ENCODE data around the gene KLHDC7A. TPM values are rescaled to one million over a fixed set of nuclear protein-coding genes. Genes with fewer than 3 reads are reported as not detected.

KLHDC7A gene
- total and polyA plus RNA-seq, 2 of the 4 experiments (the other 2 are of a cell fraction): not detected

DNA sequence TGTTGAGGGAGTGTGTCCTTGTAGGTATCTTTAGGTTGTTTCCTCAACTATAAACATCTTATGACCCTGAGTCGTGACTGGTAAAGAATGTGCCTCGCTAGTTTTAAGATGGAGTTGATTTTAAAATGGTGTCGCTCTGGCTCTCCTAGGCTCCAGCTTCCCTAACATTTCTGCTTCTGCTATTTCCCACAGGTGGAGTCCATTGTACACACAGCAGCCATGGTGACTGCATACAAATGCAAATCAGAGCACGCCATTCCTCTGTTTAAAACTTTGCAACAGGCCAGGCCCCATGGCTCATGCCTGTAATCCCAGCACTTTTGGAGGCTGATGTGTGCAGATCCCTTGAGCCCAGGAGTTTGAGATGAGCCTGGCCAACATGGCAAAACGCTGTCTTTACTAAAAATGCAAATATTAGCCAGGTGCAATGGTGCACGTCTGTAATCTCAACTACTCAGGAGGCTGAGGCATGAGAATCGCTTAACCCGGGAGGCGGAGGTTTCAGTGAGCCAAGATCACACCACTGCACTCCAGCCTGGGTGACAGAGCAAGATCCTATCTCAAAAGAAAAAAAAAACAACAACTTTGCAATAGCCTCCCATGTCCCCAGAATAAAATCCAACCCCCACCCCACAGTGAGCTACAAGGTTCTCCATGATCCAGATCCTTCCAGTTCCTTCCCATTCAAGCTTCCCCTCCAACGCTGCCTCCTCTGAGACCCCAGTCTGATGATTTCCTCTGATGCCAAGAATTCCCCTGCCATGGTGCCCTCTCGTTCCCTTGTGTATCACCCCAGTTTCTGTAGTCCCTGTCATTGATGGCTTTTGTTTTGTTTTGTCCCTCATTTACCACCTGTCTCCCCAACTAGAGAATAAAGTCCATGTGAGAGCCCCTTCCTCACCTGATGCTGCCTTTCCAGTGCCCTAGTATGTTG is 36.9 kb upstream of the KLHDC7A start:
- Histone ChIP-seq H3K23ac (ENCODE audit: low read depth, low read length) (no peak overlapping the region), H3K9me1 (ENCODE audit: insufficient read depth, low read length) (no peaks in the 10 kb centered on the region), H2BK15ac (ENCODE audit: low read depth, low read length) (no peak overlapping the region), H3K56ac (ENCODE audit: extremely low read depth, insufficient read depth, low read length) (no peak overlapping the region), H2BK5ac (ENCODE audit: low read depth, low read length, poor library complexity, severe bottlenecking) (no peak overlapping the region), H3K4me1 (ENCODE audit: control insufficient read depth, insufficient read depth, low read length) (no peaks in the 10 kb centered on the region), H2AK5ac (ENCODE audit: low read depth, low read length) (no peak overlapping the region), H3K4me3 (ENCODE audit: insufficient read depth, low read depth, low read length) (no peak overlapping the region), H3K9ac (ENCODE audit: low read depth, low read length) (no peak overlapping the region), H2BK120ac (ENCODE audit: low read depth, low read length) (no peak overlapping the region), H2AFZ (replicated peaks; ENCODE audit: low read length, poor library complexity) (no peak overlapping the region), H3K4ac (ENCODE audit: low read depth, low read length) (no peak overlapping the region), H3K18ac (ENCODE audit: low read depth, low read length) (no peak overlapping the region), H3K36me3 (ENCODE audit: control insufficient read depth, insufficient read depth, low read length) (no peaks in the 10 kb centered on the region), H2AK9ac (replicated peaks; ENCODE audit: low read depth, low read length, poor library complexity) (no peak overlapping the region), H3K4me2 (ENCODE audit: low read depth, low read length) (no peak overlapping the region), H4K91ac (ENCODE audit: insufficient read depth, low read depth, low read length) (no peak overlapping the region), H3K27ac (ENCODE audit: insufficient read depth, low read length) (no peak overlapping the region), H2BK20ac (ENCODE audit: low read depth, low read length) (no peak overlapping the region), H3K79me1 (ENCODE audit: low read depth in 1 of 2, low read length in 2 of 2) (no peaks in the 10 kb centered on the region), H4K20me1 (ENCODE audit: insufficient read depth, low read length) (no peaks in the 10 kb centered on the region), H4K8ac (ENCODE audit: low read depth in 2 of 2, low read length in 2 of 2) (no peak overlapping the region), H4K5ac (ENCODE audit: low read depth, low read length) (no peak overlapping the region), H3K14ac (replicated peaks; ENCODE audit: low read depth, low read length) (no peak overlapping the region), H3K27me3 (ENCODE audit: control insufficient read depth, insufficient read depth, low read length) (no peaks in the 10 kb centered on the region), H3K9me3 (ENCODE audit: control insufficient read depth, insufficient read depth, low read length) (peaks cover 37% of the 10 kb centered on the region)
- DNase-seq: no peak
- TF ChIP-seq SMC3 (IDR thresholded peaks at IDR 0.05; ENCODE audit: low read depth, low read length) (no peak), MAZ (IDR thresholded peaks at IDR 0.05; ENCODE audit: borderline replicate concordance, low read depth, low read length) (no peak), POLR2A (IDR thresholded peaks at IDR 0.05; ENCODE audit: low read depth, low read length) (no peak), BHLHE40 (IDR thresholded peaks at IDR 0.05; ENCODE audit: low read depth, low read length) (no peak), CHD1 (IDR thresholded peaks at IDR 0.05; ENCODE audit: low read depth, low read length) (no peak), RCOR1 (IDR thresholded peaks at IDR 0.05; ENCODE audit: insufficient replicate concordance, low read length) (no peak), CEBPB (IDR thresholded peaks at IDR 0.05; ENCODE audit: low read depth, low read length) (no peak)
- TF ChIP-seq, protein P1, sequence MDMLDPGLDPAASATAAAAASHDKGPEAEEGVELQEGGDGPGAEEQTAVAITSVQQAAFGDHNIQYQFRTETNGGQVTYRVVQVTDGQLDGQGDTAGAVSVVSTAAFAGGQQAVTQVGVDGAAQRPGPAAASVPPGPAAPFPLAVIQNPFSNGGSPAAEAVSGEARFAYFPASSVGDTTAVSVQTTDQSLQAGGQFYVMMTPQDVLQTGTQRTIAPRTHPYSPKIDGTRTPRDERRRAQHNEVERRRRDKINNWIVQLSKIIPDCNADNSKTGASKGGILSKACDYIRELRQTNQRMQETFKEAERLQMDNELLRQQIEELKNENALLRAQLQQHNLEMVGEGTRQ (IDR thresholded peaks at IDR 0.05; ENCODE audit: low read depth, low read length): no peak
- intact Hi-C loops (cut with micrococcal nuclease): no loop called here
- CTCF ChIA-PET: no interaction called here
- no peak for ATAC-seq (ENCODE audit: low read depth)
- WGBS, 2 experiments (ENCODE audit: extremely low coverage in 2 of 2, insufficient read length in 1 of 2): 45% methylated on average over 2 of the region's 11 CpGs; no CpG with 5 or more reads in 1 of the 2 experiments
- in situ Hi-C loops (cut with MboI; ENCODE audit: low sequenced_read_pairs): no loop called here
- BruUV-seq (replicated peaks): no TSS peak
- POLR2A ChIA-PET (ENCODE audit: unreplicated experiment): no interaction called here
- dilution Hi-C loops (cut with HindIII; ENCODE audit: low sequenced_read_pairs, unreplicated experiment): no loop called here

Measured in IMR-90 (cell line).